Vagina (tissue), 2 donors: ENCODE results near the gene PARD6G.

Experiments
- CTCF ChIP-seq, 3 experiments: fragments of 450-650 bp in 2 of 3; fragments of 200-600 bp in 1 of 3; sonication (generic) in 1 of 3; IDR thresholded peaks; one replicate each; pipeline ENCODE4 v1.5.1; 2017 to 2019; ENCODE audit warnings: antibody characterized with exemption in 3 of 3, mild to moderate bottlenecking in 2 of 3, moderate library complexity in 2 of 3
- POLR2A ChIP-seq, 2 donors: fragments of 450-650 bp; IDR thresholded peaks; one replicate each; pipeline ENCODE4 v1.6.1; 2017; ENCODE audit warnings: antibody characterized with exemption in 2 of 2, mild to moderate bottlenecking in 2 of 2, moderate library complexity in 2 of 2
- POLR2AphosphoS5 ChIP-seq, 2 donors: sonication (generic); formaldehyde crosslinking; IDR thresholded peaks; one replicate each; pipeline ENCODE4 v1.9.0; 2017; ENCODE audit warnings: antibody characterized with exemption in 2 of 2, mild to moderate bottlenecking in 2 of 2, low read depth in 1 of 2; ENCODE audit not compliant: insufficient read depth in 1 of 2

GRCh38 chr18:80161781-80162417 is 85.4 kb downstream of the PARD6G start:
- TF ChIP-seq CTCF (IDR thresholded peaks at IDR 0.05) (no peak), POLR2AphosphoS5 (IDR thresholded peaks at IDR 0.05; ENCODE audit: insufficient read depth in 1 of 2, low read depth in 1 of 2) (no peak), POLR2A (IDR thresholded peaks at IDR 0.05) (no peak)
